Activated CD8-positive, alpha-beta memory T cell treated with anti-CD3 and anti-CD28 coated beads, Interleukin-2, amount 50 U/mL, for 24 hours (primary cell): ENCODE results near the gene PEDS1.
A peak's percentile ranks its signal among the peaks of the same experiment; 100 is the strongest.
"Not testable (repeated sequence)": the region's sequence is repeated elsewhere in the genome, so short reads cannot be mapped to it uniquely, and the experiment has no call there.

Source experiments
- DNase-seq: peaks from one replicate; pipeline ENCODE4 v3.0.0-alpha.2; 2020; ENCODE audit errors: extremely low read depth

PEDS1 gene

DNA sequence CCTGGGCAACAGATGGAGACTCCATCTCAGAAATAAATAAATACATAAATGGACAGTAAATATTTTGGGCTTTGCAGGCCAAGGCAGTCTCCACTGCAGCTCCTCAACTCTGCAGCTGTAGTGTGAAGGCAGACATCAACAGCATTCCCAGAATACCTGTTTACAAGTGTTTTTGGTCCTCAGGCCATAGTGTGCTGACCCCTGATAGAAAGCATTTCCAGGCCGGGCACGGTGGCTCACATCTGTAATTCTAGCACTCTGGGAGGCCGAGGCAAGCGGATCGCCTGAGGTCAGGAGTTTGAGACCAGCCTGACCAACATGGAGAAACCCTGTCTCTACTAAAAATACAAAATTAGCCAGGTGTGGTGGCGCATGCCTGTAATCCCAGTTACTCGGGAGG is 18.4 kb downstream of the PEDS1 start:
- DNase-seq, result not testable (repeated sequence)

- no peak for DNase-seq
Measured at GRCh38 chr20:50133474-50134217, 19.9 kb downstream of the PEDS1 start.

DNA sequence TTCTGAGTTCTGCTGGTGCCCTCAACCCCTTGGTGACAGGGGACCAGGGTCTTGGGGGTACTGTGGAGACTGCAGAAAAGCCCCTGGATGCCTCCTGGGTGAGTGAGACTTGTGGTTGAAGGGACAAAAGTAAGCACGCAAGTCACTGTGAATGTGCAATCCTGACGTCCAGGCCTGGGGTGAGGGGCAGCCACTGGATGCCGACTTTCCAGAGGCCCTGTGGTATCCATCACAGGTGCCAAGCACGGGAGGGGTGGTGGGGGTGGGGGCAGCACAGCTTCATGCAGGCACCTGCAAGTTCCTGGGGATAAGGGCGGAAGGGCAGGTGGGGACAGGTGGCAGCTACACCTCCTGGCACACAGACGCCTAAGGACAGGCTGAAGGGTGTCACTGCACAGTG is 20.5 kb downstream of the PEDS1 start:
- DNase-seq, result no peak

DNA sequence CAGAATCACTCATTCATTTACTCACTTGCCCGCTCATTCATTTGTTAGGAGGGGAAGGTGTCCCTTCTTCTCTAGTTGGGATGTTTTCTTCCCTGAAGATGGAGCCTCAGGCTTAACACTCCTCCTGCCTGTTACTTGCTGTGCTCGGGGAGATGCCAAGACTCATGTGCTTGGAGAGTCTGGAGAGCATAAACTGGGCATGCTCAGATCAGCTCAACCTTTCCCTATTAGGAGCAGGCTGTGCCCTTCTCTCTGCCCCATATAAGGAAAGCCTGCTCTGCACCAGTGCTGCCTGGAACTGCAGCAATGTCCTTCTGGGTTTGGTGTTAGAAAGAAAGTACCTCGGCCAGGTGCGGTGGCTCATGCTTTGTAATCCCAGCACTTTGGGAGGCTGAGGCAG is 22.5 kb downstream of the PEDS1 start:
- no peak for DNase-seq

DNA sequence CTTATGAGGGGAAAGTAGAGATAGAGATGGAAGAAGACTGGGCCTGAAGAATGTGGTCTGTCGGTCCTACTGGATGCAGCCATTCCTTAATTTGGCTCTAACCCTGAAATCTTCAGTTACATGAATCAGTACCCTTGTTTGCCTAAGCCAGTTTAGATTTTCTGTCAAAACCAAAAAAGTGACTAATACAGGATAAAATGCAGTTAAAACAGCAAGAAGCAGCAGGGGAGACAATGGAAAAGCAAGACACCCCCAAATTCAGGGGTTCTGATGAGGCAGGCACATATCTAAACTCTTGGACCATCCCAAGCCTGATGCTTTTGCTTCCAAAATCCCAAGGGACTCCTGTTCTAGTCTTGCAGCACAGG is 23.2 kb downstream of the PEDS1 start:
- DNase-seq, result no peak

GRCh38 chr20:50129662-50130355 is 23.7 kb downstream of the PEDS1 start:
- DNase-seq, result no peak

- no peak for DNase-seq
Measured at GRCh38 chr20:50128520-50128905, 25.0 kb downstream of the PEDS1 start.

DNA sequence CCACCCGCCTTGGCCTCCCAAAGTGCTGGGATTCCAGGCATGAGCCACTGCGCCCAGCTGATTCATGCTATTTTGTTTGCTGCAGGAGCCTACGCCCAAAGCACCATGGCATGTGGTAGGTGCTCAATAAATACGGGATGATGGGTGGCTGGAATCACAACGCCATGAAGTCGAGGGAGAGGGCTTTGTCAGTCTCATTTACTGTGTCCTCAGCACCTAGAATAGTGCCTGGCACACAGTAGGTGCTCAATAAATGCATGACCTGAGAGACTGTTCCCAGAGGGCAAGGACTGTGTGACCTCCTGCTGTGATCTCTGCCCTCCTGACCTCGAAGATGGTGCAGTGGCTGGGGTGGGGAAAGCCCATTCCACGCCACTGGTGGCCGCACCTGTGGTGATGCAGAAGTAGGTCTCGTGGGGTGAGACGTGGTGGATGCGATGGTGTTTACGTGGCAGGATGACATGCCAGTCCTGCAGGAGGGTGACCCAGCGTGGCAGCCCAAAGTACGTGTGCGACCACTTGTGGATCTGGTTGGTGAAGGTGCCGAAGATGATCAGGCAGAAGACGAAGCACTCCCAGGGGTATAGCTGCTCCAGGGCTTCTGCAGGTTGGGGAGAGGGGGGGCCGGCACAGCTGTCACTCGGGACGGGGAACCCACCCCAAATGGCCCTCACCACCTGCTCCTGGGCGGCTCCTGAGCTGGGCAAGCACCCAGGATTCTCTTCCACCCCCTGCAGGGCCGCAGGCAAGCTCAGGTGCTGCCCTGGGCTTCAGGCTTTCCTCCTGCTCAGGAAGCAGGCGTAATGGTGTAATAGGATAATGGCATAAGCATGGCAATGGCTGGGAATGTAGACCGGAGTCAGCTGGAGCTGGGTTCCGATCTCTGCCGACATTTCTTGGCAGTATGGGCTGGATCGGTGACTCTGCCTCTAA is 25.7 kb downstream of the PEDS1 start:
- no peak for DNase-seq

- no peak for DNase-seq
Measured at GRCh38 chr20:50126662-50127061, 26.9 kb downstream of the PEDS1 start.

- DNase-seq, result no peak
Measured at GRCh38 chr20:50125279-50125678, 28.2 kb downstream of the PEDS1 start.

DNA sequence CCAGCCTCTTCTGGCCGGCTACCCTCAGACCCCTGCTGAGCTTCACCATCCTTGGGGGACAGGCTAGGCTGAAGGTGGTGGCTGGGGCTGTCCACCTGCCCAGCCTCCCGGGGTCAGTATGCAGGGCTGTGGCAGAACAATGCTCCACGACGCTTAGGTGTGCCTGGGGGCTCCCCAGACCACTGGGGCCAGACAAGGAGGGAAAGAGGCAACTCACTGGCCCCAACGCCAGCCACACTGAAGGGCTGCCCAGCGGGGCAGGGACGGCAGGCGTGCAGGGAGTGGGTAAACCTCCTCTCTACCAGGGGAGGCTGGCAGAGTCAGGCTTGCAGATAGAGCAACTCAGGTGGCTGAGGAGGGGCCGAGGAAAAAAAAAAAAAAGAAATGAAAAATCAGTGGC is 29.0 kb downstream of the PEDS1 start:
- no peak for DNase-seq

- DNase-seq, result no peak
Measured at GRCh38 chr20:50123418-50123817, 30.1 kb downstream of the PEDS1 start.

GRCh38 chr20:50122763-50123162 is 30.8 kb downstream of the PEDS1 start:
- no peak for DNase-seq

DNA sequence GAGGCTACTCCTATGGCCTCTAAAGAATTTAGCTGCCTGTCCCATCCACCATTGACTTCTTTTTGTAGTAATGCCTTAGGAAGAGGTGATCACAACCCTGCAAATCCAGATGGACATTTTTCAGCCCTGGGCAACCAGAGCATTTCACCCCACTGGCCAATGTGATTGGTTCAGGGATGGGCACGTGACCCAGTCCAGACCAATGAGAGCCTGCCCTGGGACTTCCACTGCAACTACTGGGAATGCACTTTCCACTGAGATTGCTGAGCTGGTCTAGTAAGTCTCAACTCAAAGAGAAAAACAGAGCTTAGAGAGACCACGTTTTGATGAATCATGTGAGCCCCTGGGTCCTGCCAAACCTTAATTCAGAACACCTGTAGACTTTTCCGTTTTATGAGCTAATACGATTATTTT is 31.7 kb downstream of the PEDS1 start:
- DNase-seq, result no peak

GRCh38 chr20:50120935-50121693 is 32.4 kb downstream of the PEDS1 start:
- no peak for DNase-seq

DNA sequence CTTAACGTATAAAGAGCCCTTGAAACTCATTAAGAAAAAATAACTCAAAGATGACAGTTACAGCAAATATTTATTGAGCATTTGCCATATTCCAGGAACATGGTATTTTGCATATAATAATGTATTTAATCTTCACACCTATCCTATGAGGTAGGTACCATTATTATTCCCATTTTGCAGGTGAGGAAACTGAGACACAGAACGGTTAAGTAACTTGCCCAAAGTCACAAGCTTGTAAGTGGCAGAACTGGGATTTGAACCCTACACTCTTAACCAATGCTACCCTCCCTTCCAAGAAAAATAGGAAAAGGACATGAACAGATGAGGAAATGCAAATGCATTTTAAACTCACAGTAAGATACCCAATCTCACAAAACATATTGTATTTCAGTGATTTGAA is 35.3 kb downstream of the PEDS1 start:
- DNase-seq, result no peak

DNA sequence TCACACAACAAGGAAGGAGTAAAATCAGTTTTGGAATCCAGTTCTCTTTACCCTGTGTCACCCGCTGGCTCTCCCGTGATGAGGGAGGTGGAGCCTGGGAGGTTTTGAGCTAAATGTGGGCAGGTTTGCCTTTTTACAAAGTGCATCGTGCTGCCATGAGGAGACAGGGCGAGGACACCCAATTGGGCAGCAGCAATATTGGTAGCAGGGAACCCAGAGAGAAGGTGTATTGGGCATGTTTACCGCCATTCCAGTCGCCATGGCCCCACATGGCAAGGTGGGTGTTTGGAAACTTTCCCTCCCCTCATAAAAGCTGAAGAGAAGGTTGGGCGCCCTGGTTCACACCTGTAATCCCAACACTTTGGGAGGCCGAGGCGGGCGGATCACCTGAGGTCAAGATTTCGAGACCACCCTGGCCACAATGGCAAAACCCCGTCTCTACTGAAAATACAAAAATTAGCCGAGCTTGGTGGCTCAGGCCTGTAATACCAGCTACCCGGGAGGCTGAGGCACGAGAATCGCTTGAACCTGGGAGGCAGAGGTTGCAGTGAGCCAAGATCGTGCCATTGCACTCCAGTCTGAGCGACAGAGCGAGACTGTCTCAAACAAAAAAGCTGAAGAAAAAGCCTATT is 37.0 kb downstream of the PEDS1 start:
- no peak for DNase-seq

- DNase-seq, result peak; percentile 74
Measured at GRCh38 chr20:50115591-50116367, 37.7 kb downstream of the PEDS1 start.

DNA sequence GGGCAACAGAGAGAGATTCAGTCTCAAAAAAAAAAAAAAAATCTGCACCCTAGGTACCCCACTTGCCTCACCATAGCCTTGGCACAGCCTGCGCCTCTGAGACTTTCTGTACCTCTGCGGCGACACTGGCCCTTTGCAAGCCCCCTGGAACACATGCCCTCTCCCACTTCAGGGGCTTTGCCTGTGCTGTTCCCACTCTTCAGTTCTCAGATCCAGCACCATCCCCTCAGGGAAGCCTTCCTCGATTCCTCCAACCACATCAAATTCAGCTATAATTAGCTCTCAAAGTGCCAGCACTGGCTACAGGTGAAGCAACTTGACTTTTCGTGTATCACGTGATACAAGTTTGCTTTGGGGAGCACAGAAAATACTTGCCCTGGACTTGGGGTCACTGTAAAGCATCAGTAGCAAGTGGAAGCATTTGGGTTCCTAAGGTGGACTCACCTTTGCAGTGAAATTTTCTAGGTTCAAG is 38.4 kb downstream of the PEDS1 start:
- DNase-seq, result no peak
